ENCODE data around the gene DNAH6.
"Not testable (repeated sequence)": the region's sequence is repeated elsewhere in the genome, so short reads cannot be mapped to it uniquely, and the experiment has no call there.

Gene DNAH6

GRCh38 chr2:84868327-84868726 lies 352.0 kb downstream of the DNAH6 start:
- not testable (repeated sequence) for DNase-seq (ENCODE audit: low read depth, low spot score)
